Measurements from ENCODE around the gene ADRM1. TPM values are rescaled to one million over a fixed set of nuclear protein-coding genes. Genes with fewer than 3 reads are reported as not detected.
A peak's percentile ranks its signal among the peaks of the same experiment; 100 is the strongest.

Gene ADRM1
- polyA plus RNA-seq, 2 of the 4 experiments (the other 2 are of a cell fraction) = 87.9 to 130 TPM

- FAIRE-seq = peak; percentile 65
- ATAC-seq = peak; percentile 3 to 10
- H3K4me2 ChIP-seq = peak overlapping the region; percentile 91
- ChIA-PET CTCF (interaction anchor here (0.6 to 5.3 kb wide), 11 partner anchors 9 to 50 kb away, joined by 3 to 107 read pairs (median 6); partner anchors contain the start of genes ADRM1, LAMA5 and RPS21), POLR2A (interaction anchor here (1.3 kb wide), 1 partner anchor 17 kb away, joined by 8 read pairs; no protein-coding TSS in a partner anchor)
- peaks cover 80% of the 10 kb centered on the region for H3K4me1 ChIP-seq
- H3K4me3 ChIP-seq = peak overlapping the region; percentile 20; the same call in 1 of the 3 replicates
- peaks cover 16% of the 10 kb centered on the region for H3K9me3 ChIP-seq
- 19% methylated on average over 28 of the region's 43 CpGs for WGBS (ENCODE audit: missing lambda C conversion rate)
- peak overlapping the region; percentile 97 to 99 for H3K27ac ChIP-seq
- peak; percentile 66 to 93 for DNase-seq (ENCODE audit: low read depth in 1 of 2, low spot score in 1 of 2)
- no peak for TF ChIP-seq HEYL (CRISPR knock-in tag; IDR thresholded peaks at IDR 0.05)
- TF ChIP-seq RCOR1 (IDR thresholded peaks at IDR 0.05; ENCODE audit: low read depth, low read length) = no peak
- TF ChIP-seq ATOH8 (CRISPR knock-in tag; IDR thresholded peaks at IDR 0.05; ENCODE audit: low read depth) = peak; percentile 34; the same call in 1 of the 2 replicates
- TF ChIP-seq RARB (CRISPR knock-in tag; IDR thresholded peaks at IDR 0.05) = peak; percentile 15; the same call in 1 of the 2 replicates
- 0 out of 2 replicates have a peak, but pooled peaks have one; percentile 75 for TF ChIP-seq TFCP2L1 (CRISPR knock-in tag; IDR thresholded peaks at IDR 0.05)
- TF ChIP-seq MYC (IDR thresholded peaks at IDR 0.05; ENCODE audit: borderline replicate concordance, low read length) = no peak
- TF ChIP-seq, protein P1, sequence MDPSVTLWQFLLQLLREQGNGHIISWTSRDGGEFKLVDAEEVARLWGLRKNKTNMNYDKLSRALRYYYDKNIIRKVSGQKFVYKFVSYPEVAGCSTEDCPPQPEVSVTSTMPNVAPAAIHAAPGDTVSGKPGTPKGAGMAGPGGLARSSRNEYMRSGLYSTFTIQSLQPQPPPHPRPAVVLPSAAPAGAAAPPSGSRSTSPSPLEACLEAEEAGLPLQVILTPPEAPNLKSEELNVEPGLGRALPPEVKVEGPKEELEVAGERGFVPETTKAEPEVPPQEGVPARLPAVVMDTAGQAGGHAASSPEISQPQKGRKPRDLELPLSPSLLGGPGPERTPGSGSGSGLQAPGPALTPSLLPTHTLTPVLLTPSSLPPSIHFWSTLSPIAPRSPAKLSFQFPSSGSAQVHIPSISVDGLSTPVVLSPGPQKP (IDR thresholded peaks at IDR 0.05; ENCODE audit: low read depth, low read length) = no peak
- TF ChIP-seq POLR2A (IDR thresholded peaks at IDR 0.05; ENCODE audit: low read length) = no peak
- no peak for TF ChIP-seq TP53 (CRISPR knock-in tag; IDR thresholded peaks at IDR 0.05)
- TF ChIP-seq, protein P2, sequence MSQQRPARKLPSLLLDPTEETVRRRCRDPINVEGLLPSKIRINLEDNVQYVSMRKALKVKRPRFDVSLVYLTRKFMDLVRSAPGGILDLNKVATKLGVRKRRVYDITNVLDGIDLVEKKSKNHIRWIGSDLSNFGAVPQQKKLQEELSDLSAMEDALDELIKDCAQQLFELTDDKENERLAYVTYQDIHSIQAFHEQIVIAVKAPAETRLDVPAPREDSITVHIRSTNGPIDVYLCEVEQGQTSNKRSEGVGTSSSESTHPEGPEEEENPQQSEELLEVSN (IDR thresholded peaks at IDR 0.05; ENCODE audit: borderline replicate concordance, low read depth) = peak; percentile 75
- TF ChIP-seq, protein P3, sequence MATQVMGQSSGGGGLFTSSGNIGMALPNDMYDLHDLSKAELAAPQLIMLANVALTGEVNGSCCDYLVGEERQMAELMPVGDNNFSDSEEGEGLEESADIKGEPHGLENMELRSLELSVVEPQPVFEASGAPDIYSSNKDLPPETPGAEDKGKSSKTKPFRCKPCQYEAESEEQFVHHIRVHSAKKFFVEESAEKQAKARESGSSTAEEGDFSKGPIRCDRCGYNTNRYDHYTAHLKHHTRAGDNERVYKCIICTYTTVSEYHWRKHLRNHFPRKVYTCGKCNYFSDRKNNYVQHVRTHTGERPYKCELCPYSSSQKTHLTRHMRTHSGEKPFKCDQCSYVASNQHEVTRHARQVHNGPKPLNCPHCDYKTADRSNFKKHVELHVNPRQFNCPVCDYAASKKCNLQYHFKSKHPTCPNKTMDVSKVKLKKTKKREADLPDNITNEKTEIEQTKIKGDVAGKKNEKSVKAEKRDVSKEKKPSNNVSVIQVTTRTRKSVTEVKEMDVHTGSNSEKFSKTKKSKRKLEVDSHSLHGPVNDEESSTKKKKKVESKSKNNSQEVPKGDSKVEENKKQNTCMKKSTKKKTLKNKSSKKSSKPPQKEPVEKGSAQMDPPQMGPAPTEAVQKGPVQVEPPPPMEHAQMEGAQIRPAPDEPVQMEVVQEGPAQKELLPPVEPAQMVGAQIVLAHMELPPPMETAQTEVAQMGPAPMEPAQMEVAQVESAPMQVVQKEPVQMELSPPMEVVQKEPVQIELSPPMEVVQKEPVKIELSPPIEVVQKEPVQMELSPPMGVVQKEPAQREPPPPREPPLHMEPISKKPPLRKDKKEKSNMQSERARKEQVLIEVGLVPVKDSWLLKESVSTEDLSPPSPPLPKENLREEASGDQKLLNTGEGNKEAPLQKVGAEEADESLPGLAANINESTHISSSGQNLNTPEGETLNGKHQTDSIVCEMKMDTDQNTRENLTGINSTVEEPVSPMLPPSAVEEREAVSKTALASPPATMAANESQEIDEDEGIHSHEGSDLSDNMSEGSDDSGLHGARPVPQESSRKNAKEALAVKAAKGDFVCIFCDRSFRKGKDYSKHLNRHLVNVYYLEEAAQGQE (IDR thresholded peaks at IDR 0.05) = no peak
- TF ChIP-seq PHF8 (IDR thresholded peaks at IDR 0.05; ENCODE audit: borderline replicate concordance, low read depth) = no peak
- TF ChIP-seq MAFK (IDR thresholded peaks at IDR 0.05; ENCODE audit: partially characterized antibody) = no peak
- TF ChIP-seq CHD4 (IDR thresholded peaks at IDR 0.05; ENCODE audit: borderline replicate concordance) = no peak
- TF ChIP-seq CHD2 (IDR thresholded peaks at IDR 0.05; ENCODE audit: low read length, partially characterized antibody) = no peak
- no peak for TF ChIP-seq NPAS2 (CRISPR knock-in tag; IDR thresholded peaks at IDR 0.05; ENCODE audit: borderline replicate concordance)
- 0 out of 2 replicates have a peak, but pooled peaks have one; percentile 8 for TF ChIP-seq ZNF302 (CRISPR knock-in tag; IDR thresholded peaks at IDR 0.05)
- no peak for TF ChIP-seq CBX2 (IDR thresholded peaks at IDR 0.05; ENCODE audit: borderline replicate concordance, low read depth)
- TF ChIP-seq ZSCAN20 (CRISPR knock-in tag; IDR thresholded peaks at IDR 0.05) = no peak
- peak; percentile 79 for TF ChIP-seq EHF (CRISPR knock-in tag; IDR thresholded peaks at IDR 0.05)
- no peak for TF ChIP-seq ESRRA (IDR thresholded peaks at IDR 0.05; ENCODE audit: borderline replicate concordance, low read length)
- no peak for TF ChIP-seq RFX5 (IDR thresholded peaks at IDR 0.05)
- no peak for TF ChIP-seq ZFP36 (IDR thresholded peaks at IDR 0.05; ENCODE audit: borderline replicate concordance, partially characterized antibody)
- TF ChIP-seq BHLHE40 (IDR thresholded peaks at IDR 0.05; ENCODE audit: low read depth, low read length) = no peak
- no peak for TF ChIP-seq NFE2L2 (conservative IDR thresholded peaks at IDR 0.05; ENCODE audit: low read length)
- TF ChIP-seq, protein P4, sequence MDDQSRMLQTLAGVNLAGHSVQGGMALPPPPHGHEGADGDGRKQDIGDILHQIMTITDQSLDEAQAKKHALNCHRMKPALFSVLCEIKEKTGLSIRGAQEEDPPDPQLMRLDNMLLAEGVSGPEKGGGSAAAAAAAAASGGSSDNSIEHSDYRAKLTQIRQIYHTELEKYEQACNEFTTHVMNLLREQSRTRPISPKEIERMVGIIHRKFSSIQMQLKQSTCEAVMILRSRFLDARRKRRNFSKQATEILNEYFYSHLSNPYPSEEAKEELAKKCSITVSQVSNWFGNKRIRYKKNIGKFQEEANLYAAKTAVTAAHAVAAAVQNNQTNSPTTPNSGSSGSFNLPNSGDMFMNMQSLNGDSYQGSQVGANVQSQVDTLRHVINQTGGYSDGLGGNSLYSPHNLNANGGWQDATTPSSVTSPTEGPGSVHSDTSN (IDR thresholded peaks at IDR 0.05) = no peak
- TF ChIP-seq, protein P5, sequence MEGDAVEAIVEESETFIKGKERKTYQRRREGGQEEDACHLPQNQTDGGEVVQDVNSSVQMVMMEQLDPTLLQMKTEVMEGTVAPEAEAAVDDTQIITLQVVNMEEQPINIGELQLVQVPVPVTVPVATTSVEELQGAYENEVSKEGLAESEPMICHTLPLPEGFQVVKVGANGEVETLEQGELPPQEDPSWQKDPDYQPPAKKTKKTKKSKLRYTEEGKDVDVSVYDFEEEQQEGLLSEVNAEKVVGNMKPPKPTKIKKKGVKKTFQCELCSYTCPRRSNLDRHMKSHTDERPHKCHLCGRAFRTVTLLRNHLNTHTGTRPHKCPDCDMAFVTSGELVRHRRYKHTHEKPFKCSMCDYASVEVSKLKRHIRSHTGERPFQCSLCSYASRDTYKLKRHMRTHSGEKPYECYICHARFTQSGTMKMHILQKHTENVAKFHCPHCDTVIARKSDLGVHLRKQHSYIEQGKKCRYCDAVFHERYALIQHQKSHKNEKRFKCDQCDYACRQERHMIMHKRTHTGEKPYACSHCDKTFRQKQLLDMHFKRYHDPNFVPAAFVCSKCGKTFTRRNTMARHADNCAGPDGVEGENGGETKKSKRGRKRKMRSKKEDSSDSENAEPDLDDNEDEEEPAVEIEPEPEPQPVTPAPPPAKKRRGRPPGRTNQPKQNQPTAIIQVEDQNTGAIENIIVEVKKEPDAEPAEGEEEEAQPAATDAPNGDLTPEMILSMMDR (IDR thresholded peaks at IDR 0.05) = peak; percentile 38
- TF ChIP-seq MAX (IDR thresholded peaks at IDR 0.05) = peak; percentile 88
- no peak for TF ChIP-seq SREBF2 (IDR thresholded peaks at IDR 0.05)
- no peak for TF ChIP-seq HDAC2 (IDR thresholded peaks at IDR 0.05)
- peak; percentile 53 for TF ChIP-seq SMC3 (IDR thresholded peaks at IDR 0.05)
Observed at GRCh38 chr20:62352402-62353288, 49.8 kb downstream of the ADRM1 start.
